GM19035 (cell line): ENCODE measurements around the gene NRBP1.
"Not testable (repeated sequence)": the region's sequence is repeated elsewhere in the genome, so short reads cannot be mapped to it uniquely, and the experiment has no call there.

Experiments
- ATAC-seq: cut with Tn5 transposase; IDR thresholded peaks from one replicate; pipeline ENCODE4 v1.9.1; 2021; ENCODE audit not compliant: unreplicated experiment

NRBP1 gene

GRCh38 chr2:27421660-27422250 lies 6.7 kb upstream of the NRBP1 start:
- ATAC-seq = no peak

DNA sequence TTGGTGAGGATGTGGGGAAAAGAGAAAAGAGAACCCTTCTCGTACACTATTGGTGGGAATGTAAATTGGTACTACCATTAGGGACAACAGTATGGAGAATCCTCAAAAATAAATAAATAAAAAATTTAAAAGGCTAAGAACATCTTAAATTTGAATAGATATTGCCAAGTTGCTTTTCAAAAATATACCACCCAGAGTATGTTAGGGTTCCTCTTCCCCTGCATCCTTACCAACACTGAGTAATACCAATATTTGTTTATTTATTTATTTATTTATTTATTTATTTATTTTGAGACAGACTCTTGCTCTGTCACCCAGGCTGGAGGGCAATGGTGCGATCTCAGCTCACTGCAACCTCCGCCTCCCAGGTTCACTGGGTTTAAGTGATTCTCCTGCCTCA lies 5.5 kb upstream of the NRBP1 start:
- ATAC-seq = no peak

GRCh38 chr2:27425039-27425438 lies 3.4 kb upstream of the NRBP1 start:
- ATAC-seq = not testable (repeated sequence)

DNA sequence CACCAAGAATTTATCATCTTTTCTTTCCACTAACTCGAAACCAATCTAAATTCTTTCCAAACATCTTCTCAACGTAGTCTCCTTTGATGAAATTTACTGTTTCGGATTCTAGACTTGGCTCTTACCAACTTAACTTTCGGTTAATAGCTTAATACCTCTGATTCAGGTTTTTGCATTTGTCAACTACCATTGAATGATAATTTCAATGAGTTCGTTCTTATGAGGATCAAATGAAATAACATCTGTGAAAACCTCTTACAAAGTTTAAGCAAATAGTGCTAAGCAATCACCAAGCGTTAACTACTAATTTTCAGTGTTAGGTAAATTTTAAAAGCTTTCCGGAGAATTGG lies 593 bp upstream of the NRBP1 start:
- no peak for ATAC-seq

- peak; percentile 69 for ATAC-seq
These were observed 629 bp downstream of the NRBP1 start for GRCh38 chr2:27428978-27429541.

GRCh38 chr2:27431395-27431794 lies 3.0 kb downstream of the NRBP1 start:
- ATAC-seq = no peak

GRCh38 chr2:27435628-27436027 lies 7.2 kb downstream of the NRBP1 start:
- no peak for ATAC-seq

GRCh38 chr2:27441226-27441926 lies 12.9 kb downstream of the NRBP1 start:
- no peak for ATAC-seq

DNA sequence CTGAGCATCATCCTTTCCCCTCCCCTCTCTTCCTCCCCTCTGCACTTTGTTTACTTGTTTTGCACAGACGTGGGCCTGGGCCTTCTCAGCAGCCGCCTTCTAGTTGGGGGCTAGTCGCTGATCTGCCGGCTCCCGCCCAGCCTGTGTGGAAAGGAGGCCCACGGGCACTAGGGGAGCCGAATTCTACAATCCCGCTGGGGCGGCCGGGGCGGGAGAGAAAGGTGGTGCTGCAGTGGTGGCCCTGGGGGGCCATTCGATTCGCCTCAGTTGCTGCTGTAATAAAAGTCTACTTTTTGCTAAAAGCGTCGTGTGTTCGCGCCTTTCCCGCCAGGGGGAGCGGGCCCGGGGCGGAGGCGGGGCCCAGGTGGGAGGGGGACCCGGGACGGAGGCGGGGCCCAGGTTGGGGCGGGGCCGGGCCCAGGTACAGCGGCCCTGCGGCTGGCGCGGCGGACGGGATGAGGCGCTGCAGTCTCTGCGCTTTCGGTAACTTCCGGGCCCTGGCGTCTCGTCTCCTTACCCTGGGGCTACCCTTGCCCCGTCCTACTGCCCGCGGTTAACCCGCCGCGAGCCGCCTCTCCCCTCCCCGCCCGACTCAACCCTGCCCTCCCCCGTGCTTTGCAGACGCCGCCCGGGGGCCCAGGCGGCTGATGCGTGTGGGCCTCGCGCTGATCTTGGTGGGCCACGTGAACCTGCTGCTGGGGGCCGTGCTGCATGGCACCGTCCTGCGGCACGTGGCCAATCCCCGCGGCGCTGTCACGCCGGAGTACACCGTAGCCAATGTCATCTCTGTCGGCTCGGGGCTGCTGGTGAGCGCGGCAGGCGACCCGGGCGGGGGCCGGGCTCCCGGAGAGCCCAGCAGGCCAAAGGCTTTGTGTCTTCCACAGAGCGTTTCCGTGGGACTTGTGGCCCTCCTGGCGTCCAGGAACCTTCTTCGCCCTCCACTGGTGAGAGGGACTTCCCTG lies 13.8 kb downstream of the NRBP1 start, which contains the start of gene KRTCAP3:
Gene KRTCAP3, plus strand, starts transcription at position 424 of the 962 bp plus-strand sequence. Its CDS starts 32 bp downstream, at position 456.
- ATAC-seq = no peak

- no peak for ATAC-seq
These were observed 14.5 kb downstream of the NRBP1 start for GRCh38 chr2:27442920-27443282.

- ATAC-seq = no peak
These were observed 16.7 kb downstream of the NRBP1 start for GRCh38 chr2:27445155-27445554.

DNA sequence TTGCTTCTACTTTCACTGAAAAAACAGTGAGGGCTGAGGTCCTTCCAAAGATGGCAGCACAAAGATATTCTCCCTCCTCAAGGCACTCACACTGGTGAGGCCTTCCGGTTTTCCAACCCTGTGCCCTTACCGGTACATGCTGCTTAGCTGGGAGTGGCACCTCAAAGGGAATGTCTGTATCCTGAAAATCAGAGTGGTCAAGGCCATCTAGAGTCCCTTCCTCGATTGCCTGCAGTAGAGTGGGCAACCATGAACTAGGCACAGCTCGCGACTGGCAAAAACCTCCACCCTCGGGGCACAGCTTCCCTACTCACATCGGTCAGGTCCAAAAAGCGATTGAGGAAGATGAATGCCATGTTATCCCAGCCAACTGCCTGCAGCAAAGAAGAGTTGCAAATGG lies 17.2 kb downstream of the NRBP1 start:
- no peak for ATAC-seq

DNA sequence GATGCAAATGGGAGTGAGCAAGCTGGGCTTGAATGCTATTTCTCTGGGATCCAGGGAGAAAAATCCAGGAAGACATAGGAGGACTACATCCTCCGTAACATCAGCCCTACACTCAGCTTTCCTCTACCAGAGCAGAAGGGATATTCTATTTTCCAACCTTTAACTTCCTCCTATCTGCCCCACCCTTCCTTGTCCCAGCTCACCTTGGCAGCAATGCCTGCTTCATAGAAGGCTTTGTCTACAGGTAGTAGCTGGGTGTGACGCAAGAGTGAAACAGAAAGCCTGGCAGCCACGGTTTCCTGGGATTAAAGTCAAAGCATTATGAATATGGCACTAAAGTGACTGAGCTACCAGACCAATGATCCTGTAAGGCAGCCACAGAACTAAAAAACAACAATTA lies 17.6 kb downstream of the NRBP1 start:
- ATAC-seq = no peak

DNA sequence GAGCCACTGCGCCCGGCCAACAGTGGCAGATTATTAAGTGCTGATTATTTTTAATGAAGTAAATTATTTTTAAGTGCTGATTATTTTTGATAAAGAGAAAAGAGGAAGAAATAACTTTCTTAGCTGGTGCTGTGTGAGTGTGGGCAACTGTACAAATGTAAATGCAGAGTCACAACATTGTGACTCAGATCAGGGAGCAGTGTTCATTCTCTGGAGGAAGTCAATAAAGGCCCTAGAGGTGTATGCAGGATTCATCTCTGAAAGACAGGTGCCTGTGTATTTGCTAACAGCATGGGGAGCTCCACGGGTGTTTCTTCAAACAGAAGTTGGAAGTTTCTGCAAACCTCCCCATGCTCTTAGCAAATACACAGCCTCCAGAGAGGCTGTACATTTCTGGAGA lies 19.9 kb downstream of the NRBP1 start:
- no peak for ATAC-seq

DNA sequence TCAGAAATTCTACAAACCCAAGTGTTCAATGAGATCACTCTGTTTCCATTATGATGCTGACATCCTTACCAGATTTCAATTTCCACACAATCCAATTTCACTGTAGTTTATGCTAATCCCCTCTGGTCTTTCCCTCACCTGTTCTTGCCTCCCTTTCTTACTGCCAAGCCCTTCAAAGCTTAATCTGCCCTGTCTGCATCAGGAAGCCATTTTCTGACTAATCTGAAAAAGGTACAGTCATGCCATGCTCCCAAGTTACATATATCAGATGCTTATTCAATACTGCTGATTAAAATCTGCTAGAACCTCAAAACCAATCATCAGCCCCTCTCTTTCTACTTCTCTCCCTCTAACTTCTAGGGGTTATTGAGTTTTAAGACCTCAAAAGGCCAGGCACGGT lies 22.7 kb downstream of the NRBP1 start:
- ATAC-seq = no peak

- no peak for ATAC-seq
These were observed 25.5 kb downstream of the NRBP1 start for GRCh38 chr2:27453968-27454367.

GRCh38 chr2:27461118-27461517 lies 32.7 kb downstream of the NRBP1 start:
- ATAC-seq = no peak

GRCh38 chr2:27464443-27464842 lies 36.0 kb downstream of the NRBP1 start:
- no peak for ATAC-seq

- ATAC-seq = no peak
These were observed 43.5 kb downstream of the NRBP1 start for GRCh38 chr2:27471961-27472360.

- ATAC-seq = no peak
These were observed 57.1 kb downstream of the NRBP1 start for GRCh38 chr2:27485496-27485895.

- no peak for ATAC-seq
These were observed 60.7 kb downstream of the NRBP1 start for GRCh38 chr2:27489118-27489497.
